GM12801 (cell line): ENCODE measurements around the gene TRPM5.

Source experiments
- CTCF ChIP-seq: IDR thresholded peaks from one replicate; pipeline ENCODE4 v1.5.1; 2011; ENCODE audit warnings: control low read depth; ENCODE audit not compliant: insufficient read length; ENCODE audit errors: extremely low read depth

Gene TRPM5

GRCh38 chr11:2443881-2444820 lies at the start of gene TRPM5:
TSS of gene TRPM5 (minus strand) at chr11:2444514. CDS start at chr11:2423036, 21,478 bp downstream.
- TF ChIP-seq CTCF, result no peak

- no peak for TF ChIP-seq CTCF
Observed at GRCh38 chr11:2489083-2489482, 44.8 kb upstream of the TRPM5 start.

GRCh38 chr11:2488004-2488403 lies 43.7 kb upstream of the TRPM5 start:
- TF ChIP-seq CTCF, result no peak

DNA sequence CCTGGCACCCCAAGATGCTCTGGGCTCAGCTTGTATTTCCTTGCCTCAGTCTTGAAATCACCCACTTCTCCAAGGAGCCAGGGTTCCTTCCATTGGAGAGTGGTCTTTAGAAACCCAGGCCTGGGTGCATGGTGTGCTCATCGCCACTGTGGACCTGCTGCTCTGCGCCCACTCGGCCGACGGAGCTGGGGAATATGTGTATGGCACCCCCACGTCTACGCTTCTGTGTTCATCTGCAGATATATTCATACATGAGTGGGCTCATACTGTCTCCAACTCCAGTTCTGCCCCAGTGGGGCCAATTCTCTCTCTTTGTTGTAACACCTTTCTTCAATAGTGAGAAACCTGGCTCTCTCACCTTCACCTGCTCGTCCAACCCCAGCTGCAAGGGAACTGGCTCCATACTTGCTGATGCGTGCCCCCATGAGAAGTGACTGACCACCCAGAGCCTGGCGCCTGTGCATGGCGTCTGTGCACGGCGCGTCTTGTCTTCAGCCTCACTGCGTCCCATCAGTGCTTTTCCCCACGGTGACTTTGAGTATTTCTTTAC lies 40.3 kb upstream of the TRPM5 start:
- no peak for TF ChIP-seq CTCF

DNA sequence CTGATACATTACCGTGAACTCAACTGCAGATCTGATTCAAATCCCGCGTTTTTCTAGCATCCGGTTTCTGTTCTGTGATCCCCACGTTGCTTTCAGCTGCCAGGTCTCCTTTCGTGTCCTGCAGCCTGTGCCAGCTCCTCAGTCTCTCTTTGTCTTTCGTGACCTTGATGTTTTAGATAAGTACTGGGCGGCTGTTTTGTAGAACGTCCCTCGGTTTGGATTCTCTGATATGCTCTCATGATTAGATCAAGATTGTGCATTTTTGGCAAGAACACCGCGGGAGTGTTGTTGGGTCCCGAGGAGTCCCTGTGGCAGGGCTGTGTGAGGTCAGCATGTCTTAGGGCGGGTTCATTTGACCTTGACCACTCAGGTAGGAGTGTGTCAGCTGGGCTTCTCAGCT lies 39.1 kb upstream of the TRPM5 start:
- no peak for TF ChIP-seq CTCF

DNA sequence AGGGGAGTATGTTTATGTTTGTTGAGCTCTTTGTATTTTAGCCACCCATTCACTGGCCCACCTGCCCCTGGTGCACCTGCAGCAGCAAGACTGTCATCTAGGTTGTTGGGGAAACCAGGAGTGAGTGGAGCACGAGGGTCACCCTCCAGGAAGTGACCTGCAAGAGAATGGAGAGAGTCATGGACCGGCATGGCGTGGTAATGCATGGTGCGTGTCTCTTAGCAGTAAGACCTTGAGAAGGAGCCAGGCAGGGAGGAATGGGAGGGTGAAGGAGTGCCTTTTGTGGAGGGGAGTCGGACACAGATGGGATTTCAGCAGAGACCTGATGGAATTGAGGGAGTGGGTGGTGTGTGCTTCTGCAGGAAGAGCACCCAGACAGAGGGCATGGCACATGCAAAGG lies 38.4 kb upstream of the TRPM5 start:
- no peak for TF ChIP-seq CTCF

GRCh38 chr11:2482204-2482603 lies 37.9 kb upstream of the TRPM5 start:
- no peak for TF ChIP-seq CTCF
